NK-92 (cell line): ENCODE results near the gene CALHM5.

Experiments
- DNase-seq: peaks from one replicate; lab custom pipeline; 2025; ENCODE audit not compliant: unreplicated experiment; lab: John Stamatoyannopoulos, UW

Gene CALHM5

DNA sequence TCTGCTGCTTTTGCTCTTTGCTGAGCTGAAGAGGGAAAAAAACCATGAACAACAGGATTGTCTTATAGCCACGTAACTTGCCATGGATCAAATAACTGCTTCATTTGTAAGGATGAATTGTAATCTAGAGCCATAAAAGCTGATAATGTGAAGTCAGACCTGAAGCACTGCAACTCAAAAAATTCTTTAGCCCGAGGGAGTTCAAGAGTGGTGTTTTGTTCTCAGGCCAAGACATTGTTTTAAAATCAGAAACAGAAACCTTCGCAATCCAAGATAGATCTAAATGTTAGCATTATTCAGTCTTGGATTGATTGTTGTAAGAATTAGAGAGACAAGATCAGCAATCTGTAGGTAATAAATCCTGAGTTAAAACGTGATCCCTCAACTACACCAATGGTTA lies 34.2 kb downstream of the CALHM5 start, which contains the start of gene TRAPPC3L:
TRAPPC3L (minus strand) TSS at position 34 of the 400 bp plus-strand sequence. CDS start 170 bp downstream, outside the sequence.
- DNase-seq = no peak

GRCh38 chr6:116547358-116547757 lies 35.9 kb downstream of the CALHM5 start:
- DNase-seq = no peak

DNA sequence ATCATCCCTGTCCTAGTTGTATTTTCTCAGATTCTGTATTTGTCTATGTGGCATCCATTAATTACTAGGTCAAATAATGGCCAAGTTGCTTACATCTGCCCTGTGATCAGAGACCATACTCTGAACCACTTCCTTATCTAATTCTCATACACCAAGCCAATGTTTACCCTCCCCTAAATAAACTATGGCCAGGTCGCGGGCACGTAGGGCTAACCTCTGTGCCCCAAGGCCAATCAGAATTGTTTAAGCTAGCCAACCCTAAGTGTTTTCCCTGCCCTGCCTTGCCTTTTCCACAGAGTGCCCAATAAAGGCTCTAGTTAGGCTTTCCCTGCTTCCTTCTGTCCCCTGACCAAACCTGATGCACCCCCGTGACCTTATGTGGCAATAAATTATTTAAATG lies 39.4 kb downstream of the CALHM5 start:
- no peak for DNase-seq

GRCh38 chr6:116553451-116553850 lies 42.0 kb downstream of the CALHM5 start, which contains the start of gene CALHM4:
TSS of gene CALHM4 (plus strand) at chr6:116553751. CDS start at chr6:116553794, 43 bp downstream.
- no peak for DNase-seq

DNA sequence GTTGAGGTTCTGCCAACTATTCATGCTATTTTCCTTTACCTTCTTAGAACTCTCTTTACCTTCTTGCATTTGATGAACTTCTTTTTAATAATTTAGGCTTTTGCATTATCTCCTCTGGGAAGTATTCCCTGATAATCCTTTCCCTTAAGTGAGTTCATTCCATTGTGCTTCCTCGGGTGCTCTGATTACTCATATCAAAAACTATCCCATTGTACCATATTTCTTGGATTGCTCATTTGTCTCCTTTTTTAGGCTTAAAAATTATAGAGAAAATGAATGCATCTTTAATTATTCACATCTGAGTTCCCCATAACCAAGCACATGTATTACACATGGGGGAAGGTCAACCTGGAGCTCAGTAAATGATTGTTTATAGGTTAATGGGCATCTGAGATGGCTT lies 44.6 kb downstream of the CALHM5 start:
- DNase-seq = no peak

DNA sequence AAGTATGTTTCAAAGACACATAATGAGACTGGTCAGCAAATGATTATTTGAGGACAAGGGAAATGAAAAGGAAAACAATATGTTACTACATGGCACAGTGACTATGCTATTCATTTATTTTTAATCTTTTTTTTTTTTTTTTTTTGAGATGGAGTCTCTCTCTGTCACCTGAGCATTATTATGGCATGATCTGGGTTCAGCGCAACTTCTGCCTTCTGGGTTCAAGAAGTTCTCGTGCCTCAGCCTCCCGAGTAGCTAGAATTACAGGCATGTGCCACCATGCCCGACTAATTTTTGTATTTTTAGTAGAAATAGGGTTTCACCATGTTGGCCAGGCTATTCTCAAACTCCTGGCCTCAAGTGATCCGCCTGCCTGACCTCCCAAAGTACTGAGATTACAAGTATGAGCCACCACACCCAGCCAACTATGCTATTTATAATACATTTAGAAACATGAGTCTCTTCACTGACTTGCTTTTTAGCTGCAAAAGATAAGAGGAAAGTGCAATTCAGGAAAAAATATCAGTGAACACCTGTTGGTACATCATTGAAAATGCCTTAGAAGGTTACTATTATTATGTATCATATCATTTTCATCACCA lies 45.5 kb downstream of the CALHM5 start:
- no peak for DNase-seq

GRCh38 chr6:116557893-116558292 lies 46.5 kb downstream of the CALHM5 start:
- no peak for DNase-seq

GRCh38 chr6:116560130-116560529 lies 48.7 kb downstream of the CALHM5 start:
- no peak for DNase-seq

DNA sequence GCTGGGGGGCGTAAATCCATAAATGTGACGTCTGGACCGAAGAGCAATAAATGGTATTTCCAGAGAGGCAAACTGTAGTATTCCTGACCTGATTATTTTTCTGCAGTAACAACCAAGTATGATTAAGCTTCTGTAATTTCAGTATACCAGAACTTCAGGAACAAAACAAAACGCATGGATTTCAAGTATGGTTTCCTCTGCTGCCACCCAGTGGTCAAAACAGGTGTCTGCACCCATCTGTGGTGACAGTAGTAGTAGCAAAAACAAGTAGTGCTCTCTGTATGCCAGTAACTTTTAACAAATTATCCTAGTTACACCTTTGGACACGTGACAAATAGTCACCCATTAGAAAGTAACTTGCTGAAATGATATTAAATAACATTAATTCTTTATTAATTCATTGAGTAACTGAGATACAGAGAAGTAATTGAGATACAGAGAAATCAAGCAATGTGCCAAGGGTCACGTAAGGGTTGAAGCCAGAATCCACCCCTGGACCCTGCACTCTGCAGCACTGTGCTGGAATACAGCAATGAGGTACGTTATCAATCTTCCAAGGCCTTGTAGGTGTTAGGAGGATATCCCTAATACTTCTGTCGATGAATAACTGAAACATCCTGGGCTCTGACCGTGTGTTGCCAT lies 50.1 kb downstream of the CALHM5 start:
- no peak for DNase-seq

DNA sequence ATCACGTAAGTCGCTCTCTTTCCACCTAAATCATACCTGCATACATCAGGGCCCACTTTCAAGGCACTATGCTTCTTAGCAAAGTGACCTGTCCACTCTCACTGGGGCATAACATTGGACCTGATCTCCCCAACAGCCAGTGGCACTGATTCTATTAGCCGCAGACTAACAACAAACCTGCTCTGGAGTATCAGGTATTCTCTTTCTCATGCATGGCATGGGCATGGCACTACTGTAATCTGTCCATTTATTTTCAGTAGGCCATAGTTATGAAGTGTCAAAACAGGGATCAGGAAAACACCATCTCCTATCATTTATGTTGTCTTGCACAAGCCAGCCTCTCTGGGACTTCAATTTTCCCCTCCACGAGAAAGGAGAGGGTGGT lies 50.6 kb downstream of the CALHM5 start:
- DNase-seq = no peak

GRCh38 chr6:116562614-116563013 lies 51.2 kb downstream of the CALHM5 start:
- no peak for DNase-seq

GRCh38 chr6:116563830-116564229 lies 52.4 kb downstream of the CALHM5 start:
- DNase-seq = no peak

- no peak for DNase-seq
These were observed 52.9 kb downstream of the CALHM5 start for GRCh38 chr6:116564311-116564710.

GRCh38 chr6:116564921-116565872 lies 53.8 kb downstream of the CALHM5 start:
- no peak for DNase-seq

DNA sequence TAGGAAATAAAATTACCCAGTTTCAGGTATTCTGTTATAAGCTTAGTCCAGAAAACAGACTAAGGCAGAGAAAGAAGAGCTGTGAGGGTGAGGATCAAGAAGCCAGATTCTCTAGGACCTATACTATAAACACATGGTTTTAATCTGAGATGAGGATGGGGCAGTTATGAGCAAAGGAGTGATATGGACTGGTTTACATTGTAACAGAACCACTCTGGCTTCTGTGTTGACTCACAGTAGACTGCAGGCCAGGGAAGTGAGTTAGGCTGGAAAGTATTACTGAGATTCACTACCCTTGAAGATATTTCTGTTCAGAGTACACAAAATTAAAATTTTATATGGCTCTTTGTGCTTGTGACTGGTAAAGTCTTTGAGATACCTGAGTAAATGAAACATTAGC lies 56.7 kb downstream of the CALHM5 start:
- no peak for DNase-seq

DNA sequence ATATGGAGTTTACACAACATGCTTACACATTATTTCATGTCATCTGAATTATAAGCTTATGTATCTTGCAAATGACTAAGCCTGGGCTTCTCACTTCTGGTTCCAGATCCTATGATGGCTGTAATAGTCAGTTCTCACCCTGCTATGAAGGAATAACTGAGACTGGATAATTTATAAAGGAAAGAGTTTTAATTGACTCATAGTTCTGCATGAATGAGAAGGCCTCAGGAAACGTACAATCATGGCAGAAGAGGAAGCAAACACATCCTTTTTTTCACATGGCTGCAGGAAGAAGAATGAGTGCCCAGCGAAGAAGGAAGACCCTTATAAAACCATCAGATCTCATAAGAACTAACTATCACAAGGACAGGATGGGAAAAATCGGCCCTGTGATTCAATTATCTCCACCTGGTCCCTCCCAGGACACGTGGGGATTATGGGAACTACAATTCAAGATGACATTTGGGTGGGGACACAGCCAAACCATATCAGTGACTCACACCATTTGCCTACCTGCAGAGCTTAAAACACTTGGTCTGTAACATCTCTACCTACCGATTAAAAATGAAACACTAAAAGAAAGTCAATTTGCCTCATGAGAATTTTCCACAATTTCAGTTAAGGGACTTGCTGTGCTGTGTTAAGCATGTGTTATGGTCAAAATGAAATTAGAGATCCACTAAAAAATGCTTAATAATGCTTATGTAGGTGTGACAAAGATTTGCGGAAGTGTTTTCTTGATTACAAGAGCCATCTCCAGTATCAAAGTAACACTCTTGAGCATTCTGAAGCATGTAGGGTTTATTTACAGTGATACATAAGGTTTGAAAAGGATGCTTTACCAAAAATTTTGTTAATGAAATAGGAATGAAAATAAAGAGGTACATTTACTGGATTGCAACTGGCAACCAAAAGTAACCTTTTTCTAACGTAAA lies 57.6 kb downstream of the CALHM5 start:
- no peak for DNase-seq

GRCh38 chr6:116570856-116571682 lies 59.6 kb downstream of the CALHM5 start, which contains the start of gene RWDD1:
TSS of gene RWDD1 (plus strand) at chr6:116571504. CDS start at chr6:116571583, 79 bp downstream.
- DNase-seq = peak; percentile 89

- no peak for DNase-seq
These were observed 60.2 kb downstream of the CALHM5 start for GRCh38 chr6:116571683-116572000.

DNA sequence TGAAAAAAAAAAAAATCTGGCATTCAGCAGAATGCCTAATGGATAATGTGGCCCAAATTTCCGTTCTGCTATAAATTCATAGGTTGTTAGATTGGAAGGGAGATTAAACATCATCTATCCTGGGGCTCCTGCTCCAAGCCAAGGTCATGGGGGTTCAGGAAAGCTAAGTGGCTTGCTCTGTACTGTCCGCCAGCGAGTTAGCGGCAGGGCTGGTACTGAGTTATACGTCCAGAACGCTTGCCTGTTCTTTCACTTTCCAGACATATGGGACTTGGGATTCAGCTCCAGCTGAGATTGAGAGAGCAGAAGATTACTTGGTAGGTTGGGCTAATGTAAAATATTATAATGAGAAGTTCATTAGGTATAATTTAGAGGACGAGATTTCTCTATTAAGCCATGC lies 60.7 kb downstream of the CALHM5 start:
- DNase-seq = no peak
